HEK293T (cell line): ENCODE results near the gene GARIN5A.

Source experiments
- CTBP1 ChIP-seq: fragments of 450-650 bp; IDR thresholded peaks from 2 replicates; pipeline ENCODE4 v1.6.1; 2016; ENCODE audit warnings: borderline replicate concordance
- FOXM1 ChIP-seq: fragments of 450-650 bp; IDR thresholded peaks from 2 replicates; pipeline ENCODE4 v1.6.1; 2017; ENCODE audit warnings: mild to moderate bottlenecking, borderline replicate concordance
- PKNOX1 ChIP-seq: fragments of 450-650 bp; IDR thresholded peaks from 2 replicates; pipeline ENCODE4 v1.6.1; 2016
- SP1 ChIP-seq: fragments of 450-650 bp; IDR thresholded peaks from 2 replicates; pipeline ENCODE4 v1.6.1; 2017
- ZNF384 ChIP-seq: fragments of 450-650 bp; IDR thresholded peaks from 2 replicates; pipeline ENCODE4 v1.6.1; 2016

- TF ChIP-seq SP1 (no peak), PKNOX1 (no peak), CTBP1 (no peak), FOXM1 (no peak), ZNF384 (no peak)
Observed at GRCh38 chr19:50420127-50420526, 56.5 kb downstream of the GARIN5A start.
